CD4-positive, alpha-beta T cell treated with Interleukin-21 for 1 hour (primary cell): Measurements from ENCODE around the gene FOXO3.
A peak's percentile ranks its signal among the peaks of the same experiment; 100 is the strongest.
"Not testable (repeated sequence)": the region's sequence is repeated elsewhere in the genome, so short reads cannot be mapped to it uniquely, and the experiment has no call there.

ENCODE experiments used
- DNase-seq: peaks from one replicate; pipeline ENCODE4 v3.0.0-alpha.2; 2020

Gene FOXO3

DNA sequence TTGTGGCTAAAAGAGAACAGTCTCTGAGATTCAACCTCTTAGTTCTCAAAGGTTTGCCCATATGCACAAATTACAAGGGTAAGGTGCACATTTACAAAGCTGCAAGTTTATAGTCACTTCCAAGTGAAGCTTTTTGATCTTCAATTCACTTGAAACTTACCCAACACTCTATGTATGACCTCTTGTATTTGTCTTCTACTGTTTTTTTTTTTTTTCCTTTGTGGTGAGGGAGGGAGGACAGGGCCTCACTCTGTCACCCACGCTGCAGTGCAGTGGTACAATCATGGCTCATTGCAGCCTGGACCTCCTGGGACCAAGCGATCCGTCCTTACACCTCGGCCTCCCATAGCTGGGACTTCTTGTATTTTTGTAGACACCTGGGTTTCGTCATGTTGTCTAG lies 4.5 kb upstream of the FOXO3 start:
- DNase-seq: no peak

DNA sequence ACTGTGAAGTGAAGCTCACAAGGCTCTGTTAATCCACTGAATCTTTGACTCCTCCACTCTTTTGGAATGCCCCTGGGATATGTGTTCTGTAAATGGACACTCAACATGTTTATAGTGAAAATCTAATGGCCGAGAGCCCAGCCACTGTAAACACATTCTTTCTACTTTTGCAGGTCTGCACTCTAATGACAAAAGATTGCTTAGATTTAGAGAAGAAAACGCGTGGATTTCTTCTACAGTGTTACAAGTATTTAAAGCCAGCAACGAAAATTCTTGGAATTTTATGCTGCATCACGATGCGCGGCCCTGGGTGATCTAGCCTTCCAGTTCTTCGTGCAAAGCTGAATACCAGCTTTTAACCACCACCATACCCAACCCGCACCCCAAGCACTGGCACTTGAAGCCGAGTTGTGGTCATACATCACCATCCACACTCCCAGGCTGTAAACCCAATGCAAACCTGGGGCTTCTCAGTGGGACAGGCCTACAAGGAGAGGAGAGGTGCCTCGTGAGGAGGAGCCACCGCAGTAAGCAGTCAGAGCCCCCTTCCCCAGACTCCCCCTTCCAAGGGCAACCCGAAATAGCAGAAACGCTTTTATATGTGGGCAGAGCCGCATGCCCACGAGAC lies 3.7 kb upstream of the FOXO3 start:
- DNase-seq: no peak

DNA sequence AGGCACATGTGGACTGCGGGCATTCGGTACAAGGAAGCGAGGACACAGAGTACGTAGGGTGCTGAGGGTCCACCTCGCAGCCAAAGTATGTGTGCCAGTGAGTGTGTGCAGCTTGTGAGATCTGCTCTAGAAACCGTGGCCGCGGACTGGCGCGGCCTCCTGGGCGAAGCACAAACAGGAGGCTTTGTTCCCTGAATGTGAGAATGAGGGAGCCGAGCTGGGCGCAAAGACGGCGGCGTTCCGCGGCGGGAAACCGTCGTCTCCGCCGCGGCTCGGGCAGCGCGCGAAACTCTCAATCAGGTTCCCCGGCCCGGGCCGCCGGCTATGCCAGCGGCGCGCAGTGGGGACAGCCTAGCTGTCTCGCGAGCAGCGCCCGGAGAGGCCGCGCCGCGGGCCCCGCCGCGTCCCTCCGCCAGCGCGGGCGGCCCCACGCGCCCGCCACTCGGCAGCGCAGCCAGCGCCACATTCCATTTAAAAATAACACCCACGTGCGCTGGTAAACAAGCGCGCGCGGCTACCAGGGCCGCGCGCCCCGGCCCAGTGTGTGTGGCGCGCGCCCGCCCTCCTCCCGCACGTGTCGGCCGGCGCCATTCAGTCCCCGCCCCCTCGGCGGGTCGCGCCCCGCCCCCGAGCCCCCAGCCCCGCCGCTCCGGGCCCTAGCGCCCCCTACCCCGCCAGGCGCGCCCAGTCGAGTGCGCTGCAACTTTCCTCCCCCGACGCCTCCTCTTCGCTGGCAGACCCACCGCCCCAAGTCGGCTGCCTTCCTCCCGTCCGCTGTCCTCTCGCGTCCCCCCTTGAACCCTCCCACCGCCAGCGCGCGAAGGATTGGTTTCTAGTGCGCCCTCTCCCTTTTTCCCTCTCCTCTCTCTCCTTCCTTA lies 3.0 kb upstream of the FOXO3 start:
- DNase-seq: peak; percentile 90

DNA sequence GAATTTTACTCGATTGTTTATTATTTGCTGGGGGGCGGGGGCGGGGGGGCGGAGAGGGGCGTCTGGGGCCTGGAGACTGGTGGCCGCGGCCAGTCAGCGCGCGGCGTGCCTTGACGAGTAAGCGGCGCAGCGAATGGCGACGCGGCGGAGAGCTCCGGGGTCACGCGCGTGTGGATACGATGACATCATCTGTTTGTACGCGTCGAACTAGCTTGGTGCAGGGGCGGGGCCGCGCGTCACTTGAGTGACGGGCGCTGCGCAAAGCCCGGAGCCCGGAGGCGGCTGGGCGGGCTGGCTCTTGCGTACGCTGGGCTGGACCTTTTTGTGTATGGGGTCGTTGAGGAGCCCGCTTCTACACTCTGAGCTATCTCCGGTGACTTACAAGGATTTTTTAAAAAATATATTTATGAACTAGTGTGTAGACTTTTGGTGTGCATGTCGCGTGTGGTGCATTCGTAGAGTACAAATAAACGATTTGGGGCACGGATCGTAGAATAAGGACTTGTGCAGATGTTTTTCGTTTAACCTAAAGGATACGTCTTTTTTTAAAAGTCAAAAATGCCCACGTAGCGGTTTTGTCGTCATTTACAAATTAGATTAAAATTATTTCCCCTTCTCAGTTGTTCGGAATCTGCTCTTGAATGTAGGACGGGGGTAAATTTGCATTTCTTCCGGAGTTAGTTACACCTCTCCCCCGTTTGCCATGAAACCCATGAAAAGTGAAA lies 2.2 kb upstream of the FOXO3 start:
- DNase-seq: peak; percentile 98

DNA sequence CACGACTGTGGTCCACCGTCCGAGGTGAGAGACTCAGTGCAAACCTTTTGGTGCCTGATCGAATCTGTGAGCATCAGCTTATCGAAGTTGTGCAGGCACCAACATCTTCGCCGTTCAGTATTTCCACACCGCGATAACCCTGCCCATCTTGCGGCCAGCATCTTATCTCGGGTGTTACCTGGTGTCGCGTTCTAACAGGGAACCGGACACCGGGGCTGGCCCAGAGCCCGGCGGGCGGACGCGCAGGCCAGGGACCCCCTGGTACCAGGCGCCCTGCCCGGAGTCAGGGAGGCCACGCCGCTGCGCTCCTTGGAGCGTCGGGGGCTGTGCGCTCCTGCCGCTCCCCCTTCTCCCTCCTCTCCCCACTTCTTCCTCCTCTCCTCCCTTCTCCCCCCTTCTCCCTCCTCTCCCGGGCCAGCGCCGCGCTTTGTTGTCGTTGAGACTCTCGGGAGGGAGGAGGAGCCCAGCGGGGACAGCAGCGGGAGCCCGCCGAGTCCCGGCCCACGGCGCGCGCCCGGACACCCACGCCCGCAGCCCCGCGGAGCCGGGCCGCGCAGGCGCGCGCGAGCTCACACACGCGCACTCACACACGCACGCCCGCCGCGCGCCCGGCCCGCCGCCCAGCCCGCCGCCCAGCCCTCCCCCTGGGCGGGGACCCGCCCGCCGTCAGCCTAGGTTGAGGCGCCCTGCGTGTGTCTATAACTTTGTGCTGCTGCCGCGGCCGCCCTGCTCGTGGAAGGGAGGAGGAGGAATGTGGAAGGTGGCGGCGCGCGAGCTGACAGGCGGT lies 1.4 kb upstream of the FOXO3 start:
- DNase-seq: peak; percentile 94

DNA sequence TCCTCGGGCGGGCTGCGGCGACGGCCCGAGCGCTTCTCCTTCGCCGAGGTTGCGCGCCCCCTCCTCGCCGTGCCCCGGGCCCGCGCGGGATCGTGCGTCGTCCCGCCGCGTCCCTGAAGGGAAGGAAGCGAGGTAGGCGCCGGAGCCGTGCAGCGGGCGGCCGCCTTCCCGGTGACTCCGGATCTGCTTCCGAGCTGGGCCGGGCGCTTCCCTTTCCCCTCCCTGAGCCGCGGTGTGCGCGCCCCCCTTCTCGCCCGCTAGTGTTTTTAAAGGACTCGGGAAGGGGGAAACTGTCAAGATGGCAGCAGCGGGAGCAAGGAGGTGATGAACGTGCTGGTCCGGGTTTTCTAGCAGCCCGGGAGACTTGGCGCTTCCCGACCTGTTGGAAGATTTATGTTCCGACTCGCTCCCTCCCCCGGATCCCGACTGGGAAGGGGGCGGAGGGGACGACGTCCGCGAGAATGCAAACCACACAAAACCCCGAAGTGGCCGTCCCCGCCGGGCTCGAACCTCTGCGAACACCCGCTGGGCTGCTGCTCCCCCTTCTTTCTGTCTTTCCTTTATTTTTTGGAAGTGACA lies 744 bp upstream of the FOXO3 start:
- no peak for DNase-seq

DNA sequence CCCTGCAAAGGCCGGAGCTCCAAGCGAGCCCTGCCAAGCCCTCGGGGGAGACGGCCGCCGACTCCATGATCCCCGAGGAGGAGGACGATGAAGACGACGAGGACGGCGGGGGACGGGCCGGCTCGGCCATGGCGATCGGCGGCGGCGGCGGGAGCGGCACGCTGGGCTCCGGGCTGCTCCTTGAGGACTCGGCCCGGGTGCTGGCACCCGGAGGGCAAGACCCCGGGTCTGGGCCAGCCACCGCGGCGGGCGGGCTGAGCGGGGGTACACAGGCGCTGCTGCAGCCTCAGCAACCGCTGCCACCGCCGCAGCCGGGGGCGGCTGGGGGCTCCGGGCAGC lies 561 bp downstream of the FOXO3 start:
- not testable (repeated sequence) for DNase-seq

DNA sequence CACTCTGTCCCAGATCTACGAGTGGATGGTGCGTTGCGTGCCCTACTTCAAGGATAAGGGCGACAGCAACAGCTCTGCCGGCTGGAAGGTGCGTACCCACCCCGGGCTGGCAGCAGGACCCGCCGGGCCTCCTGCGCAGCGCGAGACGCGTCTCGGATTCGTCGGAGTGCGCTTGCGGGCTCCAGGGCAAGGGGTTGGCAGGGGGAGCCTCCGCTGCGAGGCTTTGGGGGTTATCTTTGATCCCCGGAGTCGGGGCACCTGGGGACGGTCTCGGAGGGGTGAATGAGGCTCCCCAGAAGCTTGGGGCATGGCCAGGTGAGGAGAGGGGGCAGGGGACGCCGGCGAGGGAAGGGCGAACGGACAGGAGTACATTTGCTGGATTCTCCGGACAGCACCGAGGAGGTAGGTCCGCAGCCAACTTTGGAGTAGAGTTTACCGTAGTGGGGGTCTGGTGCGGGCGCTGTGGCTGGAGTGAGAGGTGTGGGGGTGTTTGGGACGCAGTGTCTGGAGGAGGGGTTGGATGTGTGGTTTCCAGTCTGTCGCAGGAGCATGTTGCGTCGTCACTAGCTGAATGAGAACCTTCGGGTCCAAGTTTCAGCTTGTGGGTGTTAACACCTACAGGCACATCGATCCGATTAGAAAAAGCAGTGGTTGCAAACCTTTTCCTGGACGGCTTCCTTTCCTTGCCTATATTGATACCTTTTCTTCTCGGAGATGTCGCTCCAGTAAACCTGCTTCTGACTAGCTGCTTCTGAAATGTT lies 1.2 kb downstream of the FOXO3 start:
- DNase-seq: no peak

DNA sequence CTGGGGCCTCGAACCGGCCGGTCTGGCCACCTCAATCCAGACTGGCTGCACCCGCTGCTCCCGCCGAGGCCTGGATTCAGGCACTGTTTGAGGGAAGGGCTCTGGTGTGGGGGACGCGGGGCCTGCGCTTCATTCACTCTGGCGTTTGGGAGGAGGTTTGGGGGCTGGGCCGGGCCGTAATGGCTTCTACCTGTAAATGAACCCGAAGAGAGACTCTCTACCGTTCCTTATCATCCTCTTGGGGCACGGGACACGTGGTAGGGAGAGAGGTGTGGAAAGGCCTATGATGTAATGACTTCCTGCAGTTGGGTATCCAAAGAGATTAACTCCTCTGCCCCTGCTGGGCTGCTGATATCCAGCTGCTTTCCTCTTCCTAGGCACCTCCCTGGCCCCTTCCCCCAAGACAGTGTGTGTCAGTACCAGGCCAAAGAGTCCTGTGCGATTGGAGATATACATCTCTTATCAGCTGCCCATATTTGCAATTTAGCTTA lies 1.8 kb downstream of the FOXO3 start:
- DNase-seq: no peak

DNA sequence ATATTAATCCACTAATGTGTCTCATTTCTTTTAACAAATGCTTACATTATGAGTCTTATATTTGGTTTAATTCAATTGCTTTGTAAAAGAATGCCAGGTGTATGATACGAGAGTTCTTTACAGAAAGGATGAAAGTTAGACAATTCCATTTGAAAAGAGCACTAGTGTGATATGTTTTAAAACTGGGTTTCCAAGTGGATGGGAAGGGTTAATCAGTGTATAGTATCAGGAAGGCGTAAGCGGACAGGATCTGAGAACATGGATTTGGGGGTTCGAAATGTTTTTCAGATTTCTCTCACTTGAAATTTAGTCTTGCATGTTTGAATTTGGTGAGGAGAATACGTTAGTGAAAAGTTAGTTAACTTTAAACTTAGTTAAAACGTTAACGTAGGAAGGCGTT lies 2.6 kb downstream of the FOXO3 start:
- DNase-seq: no peak

DNA sequence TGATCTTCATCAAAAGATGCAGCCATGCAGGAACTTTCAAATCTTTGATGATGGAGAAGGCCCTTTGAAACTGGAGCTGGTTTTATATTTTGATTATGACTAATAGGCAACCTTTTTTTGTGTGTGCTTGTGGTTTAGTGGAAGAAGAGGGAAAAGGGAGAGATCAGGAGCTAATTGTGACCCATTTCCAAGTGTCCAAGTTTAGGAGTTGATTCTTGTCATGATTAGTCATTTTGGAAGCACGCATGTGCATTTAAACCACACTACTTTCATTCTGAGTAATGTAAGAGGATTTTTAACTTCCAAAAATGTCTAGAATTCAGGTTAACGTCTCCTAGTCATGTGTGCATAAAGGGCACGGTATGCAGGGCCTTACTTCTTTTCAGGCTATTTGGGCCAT lies 3.5 kb downstream of the FOXO3 start:
- DNase-seq: no peak

DNA sequence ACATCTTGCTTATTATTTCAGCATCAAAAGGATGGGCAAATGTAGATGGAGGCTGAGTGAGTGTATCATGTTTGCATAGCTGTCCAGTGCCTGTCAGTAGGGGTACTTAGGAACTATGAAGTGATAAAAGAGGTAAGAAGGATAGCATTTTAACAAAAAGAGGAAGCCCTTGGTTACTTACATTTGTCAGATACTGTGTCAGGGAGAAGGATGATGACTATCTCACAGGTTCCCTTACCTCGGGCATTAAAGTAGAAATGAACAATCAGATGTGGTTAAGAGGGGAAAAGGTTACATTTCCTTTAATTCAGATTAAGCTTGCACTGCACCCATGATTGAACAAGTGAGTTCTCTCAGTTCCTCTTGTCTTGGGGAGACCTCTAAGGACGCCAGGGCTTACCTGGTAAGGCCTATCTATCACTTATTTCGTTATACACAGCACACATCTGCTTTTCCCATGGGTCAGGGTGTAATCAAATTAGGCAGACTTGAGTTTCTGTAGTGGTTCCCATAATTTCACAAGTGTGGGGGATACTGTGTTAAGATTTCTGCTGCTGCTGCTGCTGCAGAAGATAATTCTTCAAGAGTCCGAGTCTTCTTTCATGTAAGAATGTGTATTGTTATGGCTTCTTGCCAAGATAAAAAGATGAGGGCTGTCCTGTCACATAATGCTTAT lies 4.5 kb downstream of the FOXO3 start:
- peak; percentile 68 for DNase-seq

DNA sequence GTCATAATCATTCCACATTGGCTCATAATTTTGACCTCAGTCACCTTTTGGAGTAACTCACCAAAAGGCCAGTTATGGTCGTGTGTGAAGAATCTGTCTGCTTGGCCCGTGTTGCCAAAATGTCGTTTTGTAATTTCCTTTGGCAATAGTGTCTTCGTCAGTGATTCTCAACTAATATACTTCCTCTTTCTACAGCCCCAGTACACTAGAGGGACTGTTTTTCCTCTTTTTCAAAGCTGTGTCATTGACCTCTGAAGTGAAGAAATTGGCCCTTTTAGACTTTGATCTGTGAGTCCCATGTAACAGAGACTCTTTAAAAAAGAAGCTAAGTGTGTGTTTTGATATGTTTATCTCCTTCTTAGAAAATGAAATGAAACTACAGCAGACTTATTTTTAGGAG lies 5.2 kb downstream of the FOXO3 start:
- DNase-seq: peak; percentile 36

DNA sequence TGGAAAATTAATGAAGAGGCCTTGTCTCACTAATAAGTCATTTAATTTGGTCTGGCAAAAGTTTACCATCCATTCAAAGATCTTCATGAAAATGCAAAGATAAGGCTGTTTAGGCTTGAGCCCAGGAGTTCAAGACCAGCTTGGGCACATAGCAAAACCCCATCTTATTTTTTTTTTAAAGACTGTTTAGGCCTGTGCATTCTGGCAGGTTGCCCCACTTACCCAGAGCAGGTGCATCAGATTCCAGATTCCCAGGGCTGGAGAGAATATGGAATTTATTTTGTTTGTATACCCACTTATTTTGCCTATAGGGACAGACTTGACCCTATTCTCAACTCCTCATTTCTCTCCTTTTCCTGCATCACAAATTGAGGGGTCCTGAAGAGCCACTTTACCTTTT lies 5.7 kb downstream of the FOXO3 start:
- DNase-seq: no peak

DNA sequence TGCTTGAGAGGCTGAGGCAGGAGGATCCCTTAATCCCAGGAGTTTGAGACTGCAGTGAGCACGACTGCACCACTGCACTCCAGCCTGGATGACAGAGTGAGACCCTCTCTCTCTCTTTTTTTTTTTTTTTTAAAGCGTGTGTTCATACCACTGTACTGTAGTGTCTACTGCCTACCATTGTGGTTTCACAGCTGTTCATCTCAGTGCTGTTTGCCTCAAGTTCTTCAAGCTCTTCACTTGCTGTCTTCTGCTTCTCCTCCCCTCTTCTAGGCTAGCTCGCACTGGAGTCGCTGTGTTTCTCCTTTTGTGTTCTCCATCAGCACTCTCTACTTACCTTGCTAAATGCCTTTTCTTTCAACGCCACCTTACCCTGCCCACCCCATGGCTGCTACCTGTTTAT lies 7.4 kb downstream of the FOXO3 start:
- DNase-seq: no peak

DNA sequence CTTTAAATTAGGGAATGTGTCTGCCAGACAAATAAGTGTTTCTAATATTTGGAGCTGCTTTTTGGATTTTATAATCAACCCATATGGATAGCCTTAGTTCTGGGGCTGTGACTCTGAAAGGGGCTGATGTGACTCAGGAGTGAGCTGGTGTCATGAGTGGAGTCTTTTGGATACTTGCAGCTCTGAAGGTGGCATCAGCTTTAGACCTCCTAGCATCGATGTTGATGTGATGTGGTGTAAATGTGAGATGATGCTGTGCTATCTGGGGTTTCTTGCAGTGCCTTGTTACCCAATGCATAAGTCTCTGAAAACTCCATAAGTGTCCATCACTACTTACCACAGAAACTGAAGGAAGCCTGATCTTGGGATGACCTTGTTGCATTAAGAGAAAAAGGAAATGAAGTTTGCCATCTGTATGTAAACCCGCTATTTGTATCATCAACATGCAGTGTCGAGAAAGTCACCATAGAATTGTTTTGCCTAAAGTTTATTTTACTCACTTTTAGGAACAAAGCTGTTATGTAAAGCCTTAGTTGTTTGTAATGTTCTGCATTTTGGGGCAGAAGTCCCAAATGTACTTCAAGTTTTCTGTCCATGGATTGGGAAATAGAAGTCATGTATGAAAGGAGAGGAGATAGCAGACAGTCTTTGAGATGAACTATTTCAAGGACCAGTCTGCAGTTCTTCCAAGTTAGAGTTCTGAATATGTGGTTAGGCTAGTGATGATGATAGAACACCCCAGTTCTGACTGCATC lies 8.0 kb downstream of the FOXO3 start:
- DNase-seq: no peak

DNA sequence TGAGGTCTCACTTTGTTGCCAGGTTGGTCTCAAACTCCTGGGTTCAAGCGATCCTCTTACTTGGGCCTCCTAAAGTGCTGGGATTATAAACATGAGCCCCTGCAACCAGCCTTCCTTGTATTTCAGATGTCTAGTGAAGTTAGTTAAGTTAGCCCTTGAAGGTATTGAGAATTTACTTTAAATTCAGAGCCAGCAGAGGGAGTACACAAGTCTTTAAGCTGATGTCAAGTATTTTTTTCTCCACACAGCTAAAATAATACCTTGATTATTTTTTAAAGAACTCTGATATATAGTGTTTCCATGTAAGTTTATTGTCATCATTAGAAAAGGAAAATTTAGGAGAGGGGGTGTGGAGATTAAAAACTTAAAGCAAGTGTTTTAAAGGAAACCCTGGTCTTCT lies 9.8 kb downstream of the FOXO3 start:
- no peak for DNase-seq

DNA sequence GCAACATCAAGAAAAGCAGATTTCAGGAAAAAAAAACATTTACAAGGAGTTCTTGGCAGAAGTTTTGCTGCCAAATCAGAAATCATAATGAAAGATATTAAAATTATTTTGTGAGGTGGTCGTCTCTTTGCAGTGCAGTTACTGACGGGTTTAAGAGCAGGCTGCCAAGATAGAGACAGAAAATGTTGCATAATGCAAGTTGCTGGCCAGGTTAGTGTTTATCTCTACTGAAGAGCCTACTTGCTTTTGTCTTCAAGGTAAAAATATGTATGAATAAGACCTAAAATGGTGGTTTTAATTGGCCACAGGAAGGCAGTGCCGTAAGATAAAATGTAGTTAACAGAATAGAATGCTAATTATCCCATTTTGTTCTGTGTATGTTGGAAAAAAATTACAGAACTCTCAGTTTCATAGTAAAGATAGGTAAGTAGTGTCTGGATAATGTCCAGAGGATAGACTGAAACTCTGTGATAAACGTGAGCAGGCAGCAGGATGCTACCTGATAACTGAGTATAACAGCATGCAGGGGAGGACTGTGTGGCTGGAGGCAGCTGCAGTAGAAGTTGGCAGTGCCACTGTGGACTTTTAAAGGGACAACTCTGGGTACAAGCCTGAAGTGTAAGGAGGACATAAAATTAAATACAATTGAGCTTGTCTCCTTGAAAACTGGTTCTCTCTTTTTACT lies 13.9 kb downstream of the FOXO3 start:
- DNase-seq: no peak

DNA sequence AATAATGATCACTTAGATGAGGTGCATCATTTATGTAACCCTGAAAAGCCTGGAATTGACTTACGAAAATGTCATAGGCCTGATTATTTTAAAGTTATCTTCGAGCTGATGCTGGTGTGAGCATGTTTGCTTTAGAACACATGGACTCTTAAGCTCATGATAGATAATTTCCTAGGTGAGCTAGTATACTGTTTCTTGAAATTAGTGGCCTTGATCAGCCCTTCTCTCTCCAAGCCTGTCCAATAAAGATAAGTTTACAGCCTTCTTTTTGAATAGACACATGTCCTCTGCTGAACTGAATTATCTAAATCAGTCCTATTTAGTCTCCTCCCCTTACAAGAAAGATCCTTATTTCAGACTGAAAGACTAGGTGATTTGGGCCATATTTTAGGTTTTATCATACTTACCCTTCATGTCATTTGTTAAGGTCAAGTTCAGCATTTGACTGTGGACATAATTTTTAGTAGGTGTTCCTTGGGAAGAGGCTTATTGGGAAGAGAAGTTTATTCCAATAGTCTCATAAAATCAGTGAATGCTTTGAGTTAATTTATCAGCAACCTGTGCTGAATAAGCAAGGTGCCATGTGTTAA lies 15.3 kb downstream of the FOXO3 start:
- DNase-seq: no peak

DNA sequence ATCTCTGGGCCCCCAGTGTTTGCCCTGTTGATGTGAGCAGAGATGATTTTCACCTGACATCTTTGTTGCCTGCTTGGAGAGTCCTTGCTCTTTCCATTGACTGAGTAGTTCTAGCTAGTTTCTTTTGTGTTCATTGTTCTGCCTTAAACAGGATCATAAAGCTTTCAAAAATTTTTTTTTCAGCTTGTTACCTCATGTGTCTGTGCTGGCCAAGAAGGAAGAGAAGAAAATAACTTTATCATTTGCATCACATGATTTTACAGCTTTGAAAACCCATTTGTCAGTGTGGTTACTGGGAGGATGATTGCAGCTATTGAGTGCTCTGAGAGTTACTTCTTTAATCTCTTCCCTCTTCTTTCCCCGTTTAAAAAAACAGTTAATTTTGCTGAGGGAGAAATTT lies 16.0 kb downstream of the FOXO3 start:
- no peak for DNase-seq
